HepG2 (cell line): ENCODE results near the gene ZNF846. TPM values are rescaled to one million over a fixed set of nuclear protein-coding genes. Genes with fewer than 3 reads are reported as not detected.
A peak's percentile ranks its signal among the peaks of the same experiment; 100 is the strongest.

ENCODE experiments used
- CBX5 ChIP-seq: sonication (generic); formaldehyde crosslinking; IDR thresholded peaks from 2 replicates; pipeline ENCODE4 v1.4.0; 2020; ENCODE audit warnings: missing genetic modification reagents, borderline replicate concordance
- CTCF ChIP-seq: sonication (generic); formaldehyde crosslinking; IDR thresholded peaks from 2 replicates; pipeline ENCODE4 v1.5.0; 2020; ENCODE audit warnings: mild to moderate bottlenecking, missing genetic modification reagents, moderate library complexity
- ELF4 ChIP-seq: sonication (generic); formaldehyde crosslinking; IDR thresholded peaks from 2 replicates; pipeline ENCODE4 v1.5.0; 2020; ENCODE audit warnings: missing genetic modification reagents, mild to moderate bottlenecking, moderate library complexity, borderline replicate concordance
- EP300 ChIP-seq, 3 experiments: sonication (generic) in 1 of 3; formaldehyde crosslinking in 1 of 3; IDR thresholded peaks; 2 replicates each; pipeline versions ENCODE4 v1.5.1 to v1.6.1; 2011 to 2020; ENCODE audit warnings: low read depth in 2 of 3, low read length in 2 of 3, borderline replicate concordance in 1 of 3, improper control_type of control experiment in 1 of 3, mild to moderate bottlenecking in 1 of 3, missing genetic modification reagents in 1 of 3, moderate library complexity in 1 of 3
- ERF ChIP-seq: IDR thresholded peaks from 2 replicates; pipeline ENCODE4 v1.6.1; 2018; ENCODE audit warnings: missing biosample characterization, missing genetic modification reagents
- HNRNPK ChIP-seq: fragments of 200-400 bp; formaldehyde crosslinking; IDR thresholded peaks from 2 replicates; pipeline ENCODE4 v1.6.1; 2018; ENCODE audit warnings: low read length, low read depth, moderate library complexity, mild to moderate bottlenecking; ENCODE audit not compliant: poor library complexity, severe bottlenecking
- MEF2D ChIP-seq: sonication (generic); formaldehyde crosslinking; IDR thresholded peaks from 2 replicates; pipeline ENCODE4 v1.5.1; 2020; ENCODE audit warnings: mild to moderate bottlenecking, missing genetic modification reagents
- MLLT10 ChIP-seq: sonication (generic); formaldehyde crosslinking; IDR thresholded peaks from 2 replicates; pipeline ENCODE4 v1.4.0; 2020; ENCODE audit warnings: missing genetic modification reagents
- MXD4 ChIP-seq: IDR thresholded peaks from 2 replicates; pipeline ENCODE4 v1.6.1; 2016; ENCODE audit warnings: mild to moderate bottlenecking, missing biosample characterization, missing genetic modification reagents
- NFYB ChIP-seq: sonication (generic); formaldehyde crosslinking; IDR thresholded peaks from 2 replicates; pipeline ENCODE4 v1.4.0; 2020; ENCODE audit warnings: missing genetic modification reagents
- POLR2A ChIP-seq, 2 experiments: IDR thresholded peaks; 2 replicates each; pipeline ENCODE4 v1.6.1; 2011; ENCODE audit warnings: low read depth in 2 of 2, low read length in 2 of 2, mild to moderate bottlenecking in 1 of 2, moderate library complexity in 1 of 2; ENCODE audit not compliant: insufficient read depth in 1 of 2
- RXRA ChIP-seq: sonication (generic); formaldehyde crosslinking; IDR thresholded peaks from 2 replicates; pipeline ENCODE4 v1.5.1; 2020; ENCODE audit warnings: missing genetic modification reagents
- THAP11 ChIP-seq: IDR thresholded peaks from 2 replicates; pipeline ENCODE4 v1.6.1; 2016; ENCODE audit warnings: missing biosample characterization, missing genetic modification reagents
- ZFP91 ChIP-seq: sonication (generic); formaldehyde crosslinking; IDR thresholded peaks from 2 replicates; pipeline ENCODE4 v1.9.0; 2022; ENCODE audit warnings: missing genetic modification reagents, mild to moderate bottlenecking, borderline replicate concordance
- ZFY ChIP-seq: sonication (generic); formaldehyde crosslinking; IDR thresholded peaks from 2 replicates; pipeline ENCODE4 v1.4.0; 2020; ENCODE audit warnings: missing genetic modification reagents
- ZNF230 ChIP-seq: sonication (generic); formaldehyde crosslinking; IDR thresholded peaks from 2 replicates; pipeline ENCODE4 v1.4.0; 2020; ENCODE audit warnings: mild to moderate bottlenecking, missing genetic modification reagents
- ZNF350 ChIP-seq: sonication (generic); formaldehyde crosslinking; IDR thresholded peaks from 2 replicates; pipeline ENCODE4 v1.4.0; 2020; ENCODE audit warnings: mild to moderate bottlenecking, low read depth, missing genetic modification reagents, borderline replicate concordance
- ZNF747 ChIP-seq: sonication (generic); formaldehyde crosslinking; IDR thresholded peaks from 2 replicates; pipeline ENCODE4 v1.8.1; 2023; ENCODE audit warnings: missing genetic modification reagents, mild to moderate bottlenecking, borderline replicate concordance
- ZNF75D ChIP-seq: sonication (generic); formaldehyde crosslinking; IDR thresholded peaks from 2 replicates; pipeline ENCODE4 v1.8.1; 2023; ENCODE audit warnings: missing genetic modification reagents, mild to moderate bottlenecking, borderline replicate concordance
- ZNF776 ChIP-seq: sonication (generic); formaldehyde crosslinking; IDR thresholded peaks from 2 replicates; pipeline ENCODE4 v1.4.0; 2020; ENCODE audit warnings: mild to moderate bottlenecking, missing genetic modification reagents
- polyA plus RNA-seq, 8 experiments: library from polyadenylated mRNA; depleted of rRNA in 3 of 8; stranded (reverse) in 7 of 8; unstranded in 1 of 8; fragments of >200 nt; fragmentation: Illumina TruSeq in 4 of 8; extraction: Trizol in 4 of 8; gene quantifications; 2 replicates each; pipeline versions ENCODE4 v1.2.1 to v1.2.3, GENCODE V29; 2011 to 2016; ENCODE audit warnings: low read depth in 4 of 8, missing spikeins in 1 of 8, mixed read lengths in 1 of 8; ENCODE audit not compliant: insufficient read depth in 1 of 8
- total RNA-seq, 5 experiments: library from RNA; depleted of rRNA; stranded (reverse); fragments of >200 nt; fragmentation: Illumina TruSeq; extraction: Trizol; gene quantifications; 2 replicates each; pipeline ENCODE4 v1.2.3, GENCODE V29; 2016; ENCODE audit warnings: low read depth in 1 of 5

Gene ZNF846
- total and polyA plus RNA-seq, 2 of the 13 experiments (the other 11 are each of a cell fraction or from before 2014, with no cell fraction given), result 4.8 to 5.4 TPM

GRCh38 chr19:9785367-9786331 is 17.1 kb upstream of the ZNF846 start (continued):
- TF ChIP-seq ZNF230 (CRISPR knock-in tag) (no peak), THAP11 (CRISPR knock-in tag) (peak; percentile 54; the same call in 1 of the 2 replicates), RXRA (CRISPR knock-in tag) (peak; percentile 60; the same call in 1 of the 2 replicates), NFYB (CRISPR knock-in tag) (peak; percentile 35; the same call in 1 of the 2 replicates), MLLT10 (no peak), ELF4 (CRISPR knock-in tag) (0 out of 2 replicates have a peak, but pooled peaks have one; percentile 28), HNRNPK (peak; percentile 87), EP300 (IDR thresholded peaks at IDR 0.05; ENCODE audit: low read depth in 2 of 2, low read length in 2 of 2) (no peak), EP300 (CRISPR knock-in tag; IDR thresholded peaks at IDR 0.05; ENCODE audit: borderline replicate concordance) (no peak), ZFP91 (CRISPR knock-in tag) (peak; percentile 62; the same call in 1 of the 2 replicates), ZNF350 (peak; percentile 24; the same call in 1 of the 2 replicates), ZNF776 (CRISPR knock-in tag) (peak; percentile 56; the same call in 1 of the 2 replicates), ERF (CRISPR knock-in tag) (0 out of 2 replicates have a peak, but pooled peaks have one; percentile 3), MEF2D (0 out of 2 replicates have a peak, but pooled peaks have one; percentile 1), POLR2A (IDR thresholded peaks at IDR 0.05; ENCODE audit: insufficient read depth in 1 of 2, low read depth in 2 of 2, low read length in 2 of 2) (peak; percentile 54 to 85), CTCF (CRISPR knock-in tag) (0 out of 2 replicates have a peak, but pooled peaks have one; percentile 17), ZNF75D (CRISPR knock-in tag) (no peak), MXD4 (no peak; the same call in 1 of the 2 replicates), ZNF747 (CRISPR knock-in tag) (peak; percentile 37; the same call in 1 of the 2 replicates), ZFY (CRISPR knock-in tag) (peak; percentile 67), CBX5 (CRISPR knock-in tag) (peak; percentile 39; the same call in 1 of the 2 replicates)
